Cardiac fibroblast (primary cell): ENCODE data around the gene CLP1.

Experiments used
- DNase-seq, 2 donors: peaks; one replicate each; pipeline versions ENCODE4 v3.0.0 to v3.0.0-alpha.2; 2010; ENCODE audit warnings: low read depth in 2 of 2
- H3K4me3 ChIP-seq, 2 donors: replicated peaks in 1 of 2; 1 replicate in 1 of 2; 2 replicates in 1 of 2; pipeline ENCODE4 v1.5.1; 2011; ENCODE audit warnings: low read depth in 2 of 2, low read length in 2 of 2, mild to moderate bottlenecking in 2 of 2, moderate library complexity in 1 of 2
- CTCF ChIP-seq: IDR thresholded peaks from one replicate; pipeline ENCODE4 v1.5.1; 2011; ENCODE audit warnings: low read depth, mild to moderate bottlenecking, low read length, inconsistent platforms

Gene CLP1

GRCh38 chr11:57639321-57640067, 18.1 kb upstream of the CLP1 start:
- peak in 1 of 2 donors; percentile 84 for DNase-seq
- TF ChIP-seq CTCF: no peak
- H3K4me3 ChIP-seq: peak overlapping the region; percentile 73 to 93

- no peak for DNase-seq
- peak overlapping the region; percentile 73 to 93 for H3K4me3 ChIP-seq
- TF ChIP-seq CTCF: no peak
Observed at GRCh38 chr11:57640068-57640800, 17.3 kb upstream of the CLP1 start.

- H3K4me3 ChIP-seq: no peak overlapping the region
Observed at GRCh38 chr11:57641011-57641807, 16.4 kb upstream of the CLP1 start.

GRCh38 chr11:57643802-57644201, 13.8 kb upstream of the CLP1 start:
- H3K4me3 ChIP-seq: no peak overlapping the region
- TF ChIP-seq CTCF: no peak
- DNase-seq: peak; percentile 14 to 71

More at GRCh38 chr11:57641011-57641807, 16.4 kb upstream of the CLP1 start:
- peak; percentile 68 for TF ChIP-seq CTCF
- DNase-seq: peak; percentile 78 to 81

GRCh38 chr11:57644748-57645688, 12.5 kb upstream of the CLP1 start:
- H3K4me3 ChIP-seq: no peak overlapping the region
- TF ChIP-seq CTCF: peak; percentile 82
- DNase-seq: peak; percentile 80 to 81

- no peak for DNase-seq
- no peak for TF ChIP-seq CTCF
- no peak overlapping the region for H3K4me3 ChIP-seq
Observed at GRCh38 chr11:57645689-57646085, 11.9 kb upstream of the CLP1 start.
